Measurements from ENCODE around the gene ZNF8. TPM values are rescaled to one million over a fixed set of nuclear protein-coding genes. Genes with fewer than 3 reads are reported as not detected.

The ZNF8 gene
- total and polyA plus RNA-seq, 11 donors = 2.6 to 7.8 (median 5.2) TPM

- 84 to 93% (median 89%) methylated on average over 9 of the region's 9 CpGs for WGBS, 4 donors
- intact Hi-C loops (cut with DNase I) = no loop called here
- ATAC-seq = no peak
- no peak for DNase-seq
- TF ChIP-seq CTCF (IDR thresholded peaks at IDR 0.05) (no peak), POLR2A (IDR thresholded peaks at IDR 0.05) (no peak)
- Histone ChIP-seq H3K36me3 (no peaks in the 10 kb centered on the region), H3K4me1 (peaks cover 0 to 30% (median 18%) of the 10 kb centered on the region in 12 donors), H3K27me3 (peaks cover 14 to 87% (median 39%) of the 10 kb centered on the region in 9 donors), H3K4me3 (no peak overlapping the region), H3K27ac (no peak overlapping the region), H3K9me3 (no peaks in the 10 kb centered on the region)
These were observed 72.8 kb downstream of the ZNF8 start for GRCh38 chr19:58351558-58351878.

GRCh38 chr19:58351990-58352755 lies 73.4 kb downstream of the ZNF8 start:
- TF ChIP-seq POLR2A (IDR thresholded peaks at IDR 0.05) (no peak), CTCF (IDR thresholded peaks at IDR 0.05) (no peak)
- DNase-seq (no peak), ATAC-seq (no peak)
- Histone ChIP-seq H3K9me3 (no peaks in the 10 kb centered on the region), H3K27me3 (peaks cover 11 to 81% (median 36%) of the 10 kb centered on the region in 9 donors), H3K4me1 (peaks cover 0 to 37% (median 22%) of the 10 kb centered on the region in 12 donors), H3K36me3 (no peaks in the 10 kb centered on the region), H3K27ac (no peak overlapping the region), H3K4me3 (no peak overlapping the region)
- 81 to 85% (median 84%) methylated on average over 20 to 23 of the region's 23 CpGs for WGBS, 4 donors
- intact Hi-C loops (cut with DNase I) = no loop called here

Small RNAs within 50 kb of the gene (microRNA-seq; reads per million reads assigned to microRNA genes)
- 0 to 0.21 (median 0.10) reads per million in 4 donors for gene MIR6806

Other genes with a start within 250 kb of the ZNF8 start
- not detected for gene ZSCAN1, start 244.9 kb upstream of the ZNF8 start, total RNA-seq
- under 1 TPM in 1 of 2 donors, not detected in 1; 0.14 TPM for gene ZSCAN1, start 244.9 kb upstream of the ZNF8 start, polyA plus RNA-seq
- gene ZNF135, start 219.7 kb upstream of the ZNF8 start, total RNA-seq = 1 to 10 TPM; 2.1 to 4.5 (median 3.4) TPM
- 1 to 10 TPM; 2.0 to 3.9 TPM for gene ZNF135, start 219.7 kb upstream of the ZNF8 start, polyA plus RNA-seq
- gene ZSCAN18, start 180.7 kb upstream of the ZNF8 start, total RNA-seq = 100 to 1,000 TPM in 1 of 9 donors, 10 to 100 TPM in 8; 45.1 to 114 (median 73.4) TPM
- gene ZSCAN18, start 180.7 kb upstream of the ZNF8 start, polyA plus RNA-seq = 10 to 100 TPM; 41.9 to 71.8 TPM
- gene ZNF329, start 128.2 kb upstream of the ZNF8 start, total RNA-seq = 10 to 100 TPM in 2 of 9 donors, 1 to 10 TPM in 7; 7.4 to 10.9 (median 9.0) TPM
- 10 to 100 TPM in 1 of 2 donors, 1 to 10 TPM in 1; 2.4 to 10.2 TPM for gene ZNF329, start 128.2 kb upstream of the ZNF8 start, polyA plus RNA-seq
- 10 to 100 TPM; 16.2 to 29.0 (median 21.8) TPM for gene ZNF274, start 95.9 kb upstream of the ZNF8 start, total RNA-seq
- gene ZNF274, start 95.9 kb upstream of the ZNF8 start, polyA plus RNA-seq = 10 to 100 TPM in 1 of 2 donors, 1 to 10 TPM in 1; 8.1 to 37.9 TPM
- 10 to 100 TPM; 20.8 to 38.7 (median 22.1) TPM for gene ZNF544, start 50.0 kb upstream of the ZNF8 start, total RNA-seq
- gene ZNF544, start 50.0 kb upstream of the ZNF8 start, polyA plus RNA-seq = 10 to 100 TPM; 24.5 to 29.4 TPM
- gene ERVK3-1, start 26.4 kb downstream of the ZNF8 start, total RNA-seq = 10 to 100 TPM; 12.8 to 39.2 (median 20.3) TPM
- 10 to 100 TPM; 24.6 to 61.1 TPM for gene ERVK3-1, start 26.4 kb downstream of the ZNF8 start, polyA plus RNA-seq
- 1 to 10 TPM; 1.1 to 3.1 (median 2.0) TPM for gene ZSCAN22, start 48.0 kb downstream of the ZNF8 start, total RNA-seq
- gene ZSCAN22, start 48.0 kb downstream of the ZNF8 start, polyA plus RNA-seq = 1 to 10 TPM in 1 of 2 donors, under 1 TPM in 1; 0.65 to 1.5 TPM
- 1 to 10 TPM in 7 of 9 donors, under 1 TPM in 2; 0.23 to 6.6 (median 3.0) TPM for gene A1BG, start 74.5 kb downstream of the ZNF8 start, total RNA-seq
- 1 to 10 TPM; 4.4 to 4.6 TPM for gene A1BG, start 74.5 kb downstream of the ZNF8 start, polyA plus RNA-seq
- gene ZNF497, start 83.8 kb downstream of the ZNF8 start, total RNA-seq = 1 to 10 TPM in 1 of 9 donors, under 1 TPM in 8; 0.18 to 1.1 (median 0.46) TPM
- gene ZNF497, start 83.8 kb downstream of the ZNF8 start, polyA plus RNA-seq = under 1 TPM; 0.08 to 0.28 TPM
- gene ZNF837, start 102.1 kb downstream of the ZNF8 start, total RNA-seq = under 1 TPM in 7 of 9 donors, not detected in 2; 0.17 to 0.75 (median 0.63) TPM
- under 1 TPM; 0.24 to 0.57 TPM for gene ZNF837, start 102.1 kb downstream of the ZNF8 start, polyA plus RNA-seq
- 100 to 1,000 TPM; 346 to 753 (median 485) TPM for gene RPS5, start 108.3 kb downstream of the ZNF8 start, total RNA-seq
- 1,000 to 10,000 TPM in 1 of 2 donors, 100 to 1,000 TPM in 1; 417 to 1,718 TPM for gene RPS5, start 108.3 kb downstream of the ZNF8 start, polyA plus RNA-seq
- gene RNF225, start 116.7 kb downstream of the ZNF8 start, total RNA-seq = not detected
- gene RNF225, start 116.7 kb downstream of the ZNF8 start, polyA plus RNA-seq = not detected
- 10 to 100 TPM; 12.7 to 21.6 (median 16.9) TPM for gene ZNF584, start 129.7 kb downstream of the ZNF8 start, total RNA-seq
- gene ZNF584, start 129.7 kb downstream of the ZNF8 start, polyA plus RNA-seq = 10 to 100 TPM in 1 of 2 donors, 1 to 10 TPM in 1; 6.1 to 31.4 TPM
- 1 to 10 TPM; 3.1 to 6.7 (median 5.2) TPM for gene ZNF132, start 161.2 kb downstream of the ZNF8 start, total RNA-seq
- gene ZNF132, start 161.2 kb downstream of the ZNF8 start, polyA plus RNA-seq = 1 to 10 TPM; 1.7 to 1.8 TPM
- gene ZNF324B, start 172.7 kb downstream of the ZNF8 start, total RNA-seq = 1 to 10 TPM; 2.3 to 5.1 (median 4.5) TPM
- 1 to 10 TPM; 1.4 to 3.1 TPM for gene ZNF324B, start 172.7 kb downstream of the ZNF8 start, polyA plus RNA-seq
- gene ZNF324, start 188.1 kb downstream of the ZNF8 start, total RNA-seq = 10 to 100 TPM in 1 of 9 donors, 1 to 10 TPM in 8; 4.0 to 10.1 (median 5.3) TPM
- gene ZNF324, start 188.1 kb downstream of the ZNF8 start, polyA plus RNA-seq = 1 to 10 TPM; 2.5 to 5.6 TPM
- 1 to 10 TPM; 4.3 to 9.3 (median 6.0) TPM for gene ZNF446, start 197.4 kb downstream of the ZNF8 start, total RNA-seq
- gene ZNF446, start 197.4 kb downstream of the ZNF8 start, polyA plus RNA-seq = 1 to 10 TPM; 6.7 to 7.0 TPM
- 1 to 10 TPM; 1.8 to 5.0 (median 3.6) TPM for gene SLC27A5, start 233.0 kb downstream of the ZNF8 start, total RNA-seq
- gene SLC27A5, start 233.0 kb downstream of the ZNF8 start, polyA plus RNA-seq = 1 to 10 TPM; 5.9 to 9.1 TPM
- 10 to 100 TPM in 8 of 9 donors, 1 to 10 TPM in 1; 9.0 to 13.4 (median 10.5) TPM for gene ZBTB45, start 240.9 kb downstream of the ZNF8 start, total RNA-seq
- 1 to 10 TPM; 6.9 to 9.2 TPM for gene ZBTB45, start 240.9 kb downstream of the ZNF8 start, polyA plus RNA-seq

All from heart left ventricle (tissue), 16 donors.